Dendritic cell treated with granulocyte-macrophage colony-stimulating factor and Interleukin-4, amounts not matched to agents 40 ng/mL and 50 ng/mL, for 4 days (primary cell): Measurements from ENCODE around the gene ZNF253.
"Not testable (repeated sequence)": the region's sequence is repeated elsewhere in the genome, so short reads cannot be mapped to it uniquely, and the experiment has no call there.

ENCODE experiments used
- H3K27ac Mint-ChIP-seq: one replicate; pipeline ENCODE4 v1.8.0; 2022; ENCODE audit warnings: mild to moderate bottlenecking, mixed read lengths
- H3K27me3 Mint-ChIP-seq: one replicate; pipeline ENCODE4 v1.8.0; 2022; ENCODE audit warnings: mild to moderate bottlenecking, mixed read lengths
- H3K36me3 Mint-ChIP-seq: one replicate; pipeline ENCODE4 v1.8.0; 2022; ENCODE audit warnings: low read depth, mixed read lengths
- H3K4me1 Mint-ChIP-seq: one replicate; pipeline ENCODE4 v1.8.0; 2022; ENCODE audit warnings: low read depth, mixed read lengths
- H3K4me3 Mint-ChIP-seq: one replicate; pipeline ENCODE4 v1.8.0; 2022; ENCODE audit warnings: mild to moderate bottlenecking, moderate library complexity, mixed read lengths
- H3K9me3 Mint-ChIP-seq: one replicate; pipeline ENCODE4 v1.8.0; 2022; ENCODE audit warnings: mixed read lengths
- intact Hi-C: fragments of 100-400 bp; cut with micrococcal nuclease; formaldehyde crosslinking; loops from one replicate; pipeline ENCODE4 v1.15.0; 2022

ZNF253 gene

DNA sequence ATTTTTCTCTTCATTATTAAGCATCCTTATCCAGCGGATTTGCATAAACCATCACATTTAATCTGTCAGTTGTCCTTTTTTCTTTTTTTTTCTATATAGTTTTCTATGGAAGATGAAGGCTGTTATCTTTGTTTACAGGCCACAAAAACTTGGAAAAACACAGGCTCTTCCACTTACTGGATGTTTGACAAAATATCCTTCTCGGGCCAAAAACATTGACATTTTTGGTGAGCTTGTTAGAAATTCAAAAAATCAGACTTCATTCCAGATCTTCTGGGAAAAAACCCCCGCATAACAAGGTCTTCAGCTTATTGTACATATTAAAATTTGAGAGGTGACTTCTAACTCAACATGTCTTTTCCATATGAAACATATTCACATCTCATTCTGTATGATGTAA lies 48.9 kb downstream of the ZNF253 start:
- Mint-ChIP-seq H3K27ac (no peak overlapping the region), H3K4me3 (no peak overlapping the region), H3K9me3 (peaks cover 61% of the 10 kb centered on the region), H3K4me1 (no peaks in the 10 kb centered on the region), H3K27me3 (no peaks in the 10 kb centered on the region), H3K36me3 (peaks cover 84% of the 10 kb centered on the region)
- intact Hi-C loops = no loop called here

DNA sequence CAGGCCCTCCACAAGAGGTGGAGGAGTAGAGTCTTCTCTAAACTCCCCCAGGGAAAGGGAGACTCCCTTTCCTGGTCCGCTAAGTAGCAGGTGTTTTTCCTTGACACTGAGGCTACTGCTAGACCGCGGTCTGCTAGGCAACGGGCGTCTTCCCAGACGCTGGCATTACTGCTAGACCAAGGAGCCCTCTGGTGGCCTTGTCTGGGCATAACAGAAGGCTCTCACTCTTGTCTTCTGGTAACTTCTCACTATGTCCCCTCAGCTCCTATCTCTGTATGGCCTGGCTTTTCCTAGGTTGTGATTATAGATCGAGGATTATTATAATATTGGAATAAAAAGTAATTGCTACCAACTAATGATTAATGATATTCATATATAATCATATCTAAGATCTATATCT lies 64.7 kb downstream of the ZNF253 start:
- H3K27ac Mint-ChIP-seq, intact Hi-C loops, H3K4me3 Mint-ChIP-seq, H3K27me3 Mint-ChIP-seq, H3K4me1 Mint-ChIP-seq: not testable (repeated sequence)
- Mint-ChIP-seq H3K9me3 (peaks cover 67% of the 10 kb centered on the region), H3K36me3 (peaks cover 78% of the 10 kb centered on the region)

DNA sequence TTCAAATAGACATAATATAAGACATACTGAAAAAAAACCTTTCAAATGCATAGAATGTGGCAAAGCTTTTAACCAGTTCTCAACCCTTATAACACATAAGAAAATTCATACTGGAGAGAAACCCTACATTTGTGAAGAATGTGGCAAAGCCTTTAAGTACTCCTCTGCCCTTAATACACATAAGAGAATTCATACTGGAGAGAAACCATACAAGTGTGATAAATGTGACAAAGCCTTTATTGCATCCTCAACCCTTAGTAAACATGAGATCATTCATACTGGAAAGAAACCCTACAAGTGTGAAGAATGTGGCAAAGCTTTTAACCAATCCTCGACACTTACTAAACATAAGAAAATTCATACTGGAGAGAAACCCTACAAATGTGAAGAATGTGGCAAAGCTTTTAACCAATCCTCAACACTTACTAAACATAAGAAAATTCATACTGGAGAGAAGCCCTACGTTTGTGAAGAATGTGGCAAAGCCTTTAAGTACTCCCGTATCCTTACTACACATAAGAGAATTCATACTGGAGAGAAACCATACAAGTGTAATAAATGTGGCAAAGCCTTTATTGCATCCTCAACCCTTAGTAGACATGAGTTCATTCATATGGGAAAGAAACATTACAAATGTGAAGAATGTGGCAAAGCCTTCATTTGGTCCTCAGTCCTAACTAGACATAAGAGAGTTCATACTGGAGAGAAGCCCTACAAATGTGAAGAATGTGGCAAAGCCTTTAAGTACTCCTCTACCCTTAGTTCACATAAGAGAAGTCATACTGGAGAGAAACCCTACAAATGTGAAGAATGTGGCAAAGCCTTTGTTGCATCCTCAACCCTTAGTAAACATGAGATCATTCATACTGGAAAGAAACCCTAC lies 68.0 kb downstream of the ZNF253 start:
- H3K27me3 Mint-ChIP-seq, intact Hi-C loops, H3K4me1 Mint-ChIP-seq, H3K27ac Mint-ChIP-seq, H3K4me3 Mint-ChIP-seq: not testable (repeated sequence)
- Mint-ChIP-seq H3K9me3 (peaks cover 84% of the 10 kb centered on the region), H3K36me3 (peaks cover 47% of the 10 kb centered on the region)

- H3K4me1 Mint-ChIP-seq = no peaks in the 10 kb centered on the region
- H3K27ac Mint-ChIP-seq = no peak overlapping the region
- peaks cover 99% of the 10 kb centered on the region for H3K9me3 Mint-ChIP-seq
- peaks cover 18% of the 10 kb centered on the region for H3K36me3 Mint-ChIP-seq
- intact Hi-C loops = no loop called here
- no peaks in the 10 kb centered on the region for H3K27me3 Mint-ChIP-seq
- no peak overlapping the region for H3K4me3 Mint-ChIP-seq
Observed at GRCh38 chr19:19937403-19937802, 71.7 kb downstream of the ZNF253 start.

GRCh38 chr19:19938449-19938848 lies 72.8 kb downstream of the ZNF253 start:
- Mint-ChIP-seq H3K4me3 (no peak overlapping the region), H3K27me3 (no peaks in the 10 kb centered on the region), H3K27ac (no peak overlapping the region), H3K9me3 (peaks cover 96% of the 10 kb centered on the region), H3K36me3 (peaks cover 7% of the 10 kb centered on the region), H3K4me1 (no peaks in the 10 kb centered on the region)
- intact Hi-C loops = no loop called here

DNA sequence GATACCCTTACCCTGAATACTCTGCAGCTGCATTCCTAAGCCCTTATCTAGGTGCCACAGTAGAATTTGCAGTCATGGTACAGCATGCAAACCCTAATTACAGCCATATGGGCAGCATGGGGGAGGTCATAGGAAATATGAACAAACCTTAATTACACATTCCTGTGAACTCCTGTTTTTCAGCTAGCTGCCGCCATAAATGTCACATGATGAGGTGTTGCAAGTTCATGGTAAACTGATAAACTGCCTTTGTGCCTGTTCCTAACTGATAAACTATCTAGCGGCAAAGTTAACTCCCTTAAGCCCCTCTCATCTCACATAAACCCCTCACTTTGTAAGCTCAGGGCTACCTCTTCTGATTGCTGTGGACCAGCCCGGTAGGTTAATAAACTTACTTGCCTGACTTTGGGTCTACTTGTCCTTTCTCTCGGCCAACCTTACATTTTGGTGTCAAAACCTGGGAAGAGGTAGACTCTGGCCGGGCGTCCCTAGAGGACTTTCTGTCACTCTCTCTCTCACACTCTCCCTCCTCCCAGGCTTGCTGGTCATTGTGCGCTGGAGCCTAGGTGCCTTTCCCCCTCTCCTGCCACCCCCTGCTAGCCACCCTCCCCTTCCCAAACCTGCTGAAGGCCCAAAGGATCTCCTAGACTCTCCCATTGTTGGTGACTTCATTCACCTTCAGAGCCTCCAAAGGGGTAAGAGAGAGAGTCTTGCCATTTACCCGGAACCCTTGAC lies 78.3 kb downstream of the ZNF253 start:
- no peaks in the 10 kb centered on the region for H3K4me1 Mint-ChIP-seq
- no peak overlapping the region for H3K4me3 Mint-ChIP-seq
- H3K36me3 Mint-ChIP-seq = no peaks in the 10 kb centered on the region
- H3K27ac Mint-ChIP-seq = no peak overlapping the region
- intact Hi-C loops = no loop called here
- H3K9me3 Mint-ChIP-seq = peaks cover 41% of the 10 kb centered on the region
- no peaks in the 10 kb centered on the region for H3K27me3 Mint-ChIP-seq
